HG02938 (cell line): Measurements from ENCODE around the gene CDCA7.
A peak's percentile ranks its signal among the peaks of the same experiment; 100 is the strongest.
"Not testable (repeated sequence)": the region's sequence is repeated elsewhere in the genome, so short reads cannot be mapped to it uniquely, and the experiment has no call there.

Source experiments
- ATAC-seq: cut with Tn5 transposase; IDR thresholded peaks from one replicate; pipeline ENCODE4 v1.9.1; 2021; ENCODE audit warnings: mild to moderate bottlenecking, moderate library complexity; ENCODE audit not compliant: unreplicated experiment

The CDCA7 gene

GRCh38 chr2:173354582-173355131, at the start of gene CDCA7:
CDCA7 (plus strand) TSS chr2:173354872; CDS start chr2:173354964, 92 bp downstream.
- ATAC-seq = peak; percentile 40

- ATAC-seq = no peak
These were observed 49.4 kb upstream of the CDCA7 start for GRCh38 chr2:173305303-173305702.

GRCh38 chr2:173307293-173307692, 47.4 kb upstream of the CDCA7 start:
- peak; percentile 58 for ATAC-seq

DNA sequence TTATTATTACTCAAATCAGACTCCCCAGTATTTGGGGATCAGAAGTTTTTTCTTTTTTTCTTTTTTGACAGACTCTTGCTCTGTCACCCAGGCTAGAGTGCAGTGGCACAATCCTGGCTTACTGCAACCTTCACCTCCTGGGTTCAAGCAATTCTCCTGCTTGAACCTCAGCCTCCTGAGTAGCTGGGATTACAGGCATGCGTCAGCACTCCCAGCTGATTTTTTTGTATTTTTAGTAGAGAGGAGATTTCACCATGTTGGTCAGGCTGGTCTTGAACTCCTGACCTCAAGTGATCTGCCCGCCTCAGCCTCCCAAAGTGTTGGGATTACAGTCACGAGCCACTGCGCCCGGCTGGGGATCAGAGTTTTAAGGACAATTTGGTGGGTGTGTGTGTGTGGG, 45.3 kb upstream of the CDCA7 start:
- not testable (repeated sequence) for ATAC-seq

GRCh38 chr2:173311844-173312606, 42.6 kb upstream of the CDCA7 start:
- no peak for ATAC-seq

GRCh38 chr2:173323371-173323770, 31.3 kb upstream of the CDCA7 start:
- ATAC-seq = no peak

DNA sequence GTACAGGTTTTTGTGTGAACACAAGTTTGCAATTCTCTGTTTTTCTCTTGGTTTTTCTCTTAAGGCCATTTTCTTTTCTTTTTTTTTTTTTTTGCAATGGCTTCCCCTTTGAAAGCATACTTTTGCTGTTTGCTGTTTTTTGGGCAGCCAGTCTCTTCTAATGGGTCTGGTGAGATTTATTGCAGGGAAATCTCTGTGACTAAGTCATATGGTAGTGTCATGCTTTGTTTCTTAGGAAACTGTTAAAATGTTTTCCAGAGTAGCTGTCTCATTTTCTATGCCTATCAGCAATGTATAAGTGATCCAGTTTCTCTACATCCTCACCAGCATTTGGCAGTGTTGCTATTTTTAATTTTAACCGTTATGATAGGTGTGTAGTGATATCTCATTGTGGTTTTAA, 27.9 kb upstream of the CDCA7 start:
- no peak for ATAC-seq

DNA sequence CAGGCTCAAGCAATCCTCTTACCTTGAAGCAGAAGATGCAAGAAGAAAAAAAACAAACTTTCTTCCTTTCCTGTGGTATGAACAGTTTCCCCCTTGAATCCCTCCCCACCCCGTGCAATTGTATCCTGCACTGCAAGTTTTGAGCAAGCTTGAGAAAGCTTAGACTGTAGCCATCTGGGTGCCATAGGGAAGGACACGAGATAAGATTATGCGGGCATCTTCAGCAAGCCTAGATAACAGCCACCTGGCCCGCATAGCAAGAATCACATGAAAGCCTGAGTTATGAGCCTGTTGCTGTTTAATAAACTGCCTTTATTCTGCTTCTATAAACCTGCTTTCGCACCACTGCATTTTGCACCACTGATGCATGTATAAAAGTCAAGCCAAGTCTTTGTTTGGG, 27.3 kb upstream of the CDCA7 start:
- no peak for ATAC-seq

- not testable (repeated sequence) for ATAC-seq
These were observed 21.7 kb upstream of the CDCA7 start for GRCh38 chr2:173333003-173333402.

- ATAC-seq = no peak
These were observed 14.9 kb upstream of the CDCA7 start for GRCh38 chr2:173339807-173340206.

- no peak for ATAC-seq
These were observed 10.8 kb upstream of the CDCA7 start for GRCh38 chr2:173343921-173344320.

DNA sequence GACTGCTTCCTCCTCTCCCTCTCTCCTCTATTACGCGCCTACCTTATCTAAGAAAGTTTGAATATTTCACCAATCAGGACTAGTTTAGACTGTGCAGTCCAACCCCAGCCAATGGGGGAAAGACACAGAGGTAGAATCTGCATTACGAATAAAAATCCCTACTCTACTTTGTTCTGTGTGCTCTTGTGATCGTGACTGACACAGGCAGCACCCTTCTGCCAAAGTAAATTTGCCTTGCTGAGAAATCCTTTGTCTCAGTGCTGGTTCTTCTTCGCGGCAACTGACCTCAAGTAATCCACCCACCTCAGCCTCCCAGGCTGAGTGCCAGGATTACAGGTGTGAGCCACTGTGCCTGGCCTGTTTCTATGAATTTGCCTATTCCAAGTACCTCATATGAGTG, 8.6 kb upstream of the CDCA7 start:
- no peak for ATAC-seq

- peak; percentile 58 for ATAC-seq
These were observed 7.1 kb upstream of the CDCA7 start for GRCh38 chr2:173347305-173348168.

GRCh38 chr2:173349287-173349686, 5.4 kb upstream of the CDCA7 start:
- no peak for ATAC-seq

- no peak for ATAC-seq
These were observed 4.3 kb upstream of the CDCA7 start for GRCh38 chr2:173350383-173350782.

DNA sequence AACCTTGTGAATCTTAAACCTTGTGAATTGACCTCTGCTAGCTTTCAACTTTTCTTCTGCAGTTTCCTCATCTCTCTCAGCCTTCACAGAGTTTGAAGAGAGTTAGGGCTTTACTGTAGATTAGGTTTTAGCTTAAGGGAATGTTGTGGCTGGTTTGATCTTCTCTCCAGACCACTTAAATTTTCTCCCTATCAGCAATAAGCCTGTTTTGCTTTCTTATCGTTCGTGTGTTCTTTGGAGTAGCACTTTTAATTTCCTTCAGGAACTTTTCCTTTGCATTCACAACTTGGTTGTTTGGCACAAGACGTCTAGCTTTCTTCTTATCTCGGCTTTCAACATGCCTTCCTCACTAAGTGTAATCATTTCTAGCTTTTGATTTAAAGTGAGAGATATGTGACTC, 2.8 kb upstream of the CDCA7 start:
- no peak for ATAC-seq

- no peak for ATAC-seq
These were observed 1.1 kb upstream of the CDCA7 start for GRCh38 chr2:173353556-173353955.

- peak; percentile 64 for ATAC-seq
These were observed 545 bp upstream of the CDCA7 start for GRCh38 chr2:173354073-173354581.

GRCh38 chr2:173355132-173355865, 627 bp downstream of the CDCA7 start:
- peak; percentile 39 for ATAC-seq

DNA sequence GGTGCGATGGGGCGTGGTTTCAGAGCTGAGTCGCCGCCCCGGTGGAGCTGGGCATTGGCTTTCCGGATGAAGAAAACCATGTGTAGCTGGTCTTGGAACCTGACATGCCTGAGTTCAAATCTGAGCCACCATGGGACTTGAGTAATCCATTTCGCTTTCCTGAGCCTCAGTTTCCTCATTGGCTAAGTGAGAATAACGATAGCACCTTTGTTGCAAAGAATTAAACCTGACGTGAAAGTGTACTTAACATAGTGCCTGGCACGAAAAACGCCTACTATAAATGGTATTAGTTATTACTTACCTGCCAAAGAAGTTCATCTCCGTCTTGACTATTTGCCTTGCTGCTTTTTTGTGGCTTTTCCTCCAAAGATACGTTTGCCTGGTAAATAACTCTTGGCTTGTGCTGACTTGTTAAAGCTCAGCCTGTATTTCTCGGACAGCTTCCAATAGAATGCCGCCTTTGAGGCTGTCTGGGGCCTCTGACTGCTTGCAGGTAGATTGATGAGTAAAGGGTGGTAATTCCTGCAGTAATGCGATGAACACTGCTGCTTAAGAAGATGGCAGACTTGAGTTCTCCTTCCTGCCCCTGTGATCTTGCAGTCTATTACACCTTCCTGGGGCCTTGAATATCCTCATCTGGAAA, 1.3 kb downstream of the CDCA7 start:
- ATAC-seq = no peak
